GM12878 (cell line): ENCODE measurements around the gene BMERB1. TPM values are rescaled to one million over a fixed set of nuclear protein-coding genes. Genes with fewer than 3 reads are reported as not detected.

Source experiments
- ASH2L ChIP-seq: fragments of 300-600, 200-600 bp; sonication (generic); IDR thresholded peaks from 2 replicates; pipeline ENCODE4 v1.6.1; 2017; ENCODE audit warnings: low read depth, mild to moderate bottlenecking, borderline replicate concordance
- EP300 ChIP-seq, 2 experiments: fragments of 150-350 bp in 1 of 2; IDR thresholded peaks; 2 replicates each; pipeline ENCODE4 v1.6.1; 2011 to 2012; ENCODE audit warnings: low read depth in 2 of 2, low read length in 2 of 2, borderline replicate concordance in 1 of 2, improper control_type of control experiment in 1 of 2, inconsistent platforms in 1 of 2; ENCODE audit not compliant: control insufficient read depth in 1 of 2
- KDM1A ChIP-seq: fragments of 200-600 bp; sonication (generic); IDR thresholded peaks from 2 replicates; pipeline ENCODE4 v1.6.1; 2016; ENCODE audit warnings: borderline replicate concordance
- MLLT1 ChIP-seq: fragments of 450-650 bp; IDR thresholded peaks from 2 replicates; pipeline ENCODE4 v1.6.1; 2016; ENCODE audit warnings: mild to moderate bottlenecking
- PRDM15 ChIP-seq: fragments of 450-650 bp; formaldehyde crosslinking; IDR thresholded peaks from 2 replicates; pipeline ENCODE4 v1.4.0; 2020; ENCODE audit warnings: mild to moderate bottlenecking, moderate library complexity
- SUPT20H ChIP-seq: IDR thresholded peaks from 2 replicates; pipeline ENCODE4 v1.6.1; 2011; ENCODE audit warnings: low read depth, mild to moderate bottlenecking, low read length, moderate library complexity, borderline replicate concordance; ENCODE audit not compliant: control insufficient read depth
- SUZ12 ChIP-seq: fragments of 200-600 bp; sonication (generic); IDR thresholded peaks from one replicate; pipeline ENCODE4 v1.6.1; 2018; ENCODE audit warnings: antibody characterized with exemption, mild to moderate bottlenecking; ENCODE audit not compliant: unreplicated experiment
- ZBED1 ChIP-seq: IDR thresholded peaks from 2 replicates; pipeline ENCODE4 v1.6.1; 2016; ENCODE audit warnings: borderline replicate concordance
- polyA plus RNA-seq, 11 experiments: library from polyadenylated mRNA; depleted of rRNA in 4 of 11; unstranded in 6 of 11; stranded (reverse) in 5 of 11; fragments of >200 nt; fragmentation: Nextera tagmentation in 4 of 11; fragmentation: Illumina TruSeq in 1 of 11; extraction: Ambion mirVana in 4 of 11; extraction: Trizol in 1 of 11; gene quantifications; 1 replicate in 1 of 11; 2 replicates in 10 of 11; pipeline versions ENCODE4 v1.2.1 to v1.2.3, GENCODE V29; 2011 to 2016; ENCODE audit warnings: inconsistent platforms in 2 of 11, missing spikeins in 2 of 11, low read depth in 1 of 11
- total RNA-seq, 4 experiments: library from RNA; depleted of rRNA in 3 of 4; stranded (reverse); fragments of >200 nt in 3 of 4; fragmentation: Illumina TruSeq in 1 of 4; extraction: Trizol in 1 of 4; gene quantifications; 2 replicates each; pipeline versions ENCODE4 v1.2.1 to v1.2.3, GENCODE V29; 2013 to 2021

Gene BMERB1
- total and polyA plus RNA-seq, 10 of the 15 experiments (the other 5 are each of a cell fraction or from before 2014, with no cell fraction given), result 0.05 to 0.68 (median 0.34) TPM

GRCh38 chr16:15530085-15530484, 95.7 kb downstream of the BMERB1 start (continued):
- no peak for TF ChIP-seq SUPT20H
- TF ChIP-seq MLLT1, result no peak
- no peak for TF ChIP-seq ASH2L
- TF ChIP-seq SUZ12, result no peak
- no peak for TF ChIP-seq PRDM15
- TF ChIP-seq EP300 (IDR thresholded peaks at IDR 0.05; ENCODE audit: borderline replicate concordance in 1 of 2, control insufficient read depth in 1 of 2, low read depth in 2 of 2, low read length in 2 of 2), result no peak
- no peak for TF ChIP-seq KDM1A
- no peak for TF ChIP-seq ZBED1
